HG02678 (cell line): ENCODE measurements around the gene SPI1.
"Not testable (repeated sequence)": the region's sequence is repeated elsewhere in the genome, so short reads cannot be mapped to it uniquely, and the experiment has no call there.

Experiments used
- ATAC-seq: cut with Tn5 transposase; IDR thresholded peaks from one replicate; pipeline ENCODE4 v1.9.1; 2021; ENCODE audit warnings: mild to moderate bottlenecking, moderate library complexity; ENCODE audit not compliant: unreplicated experiment

The SPI1 gene

DNA sequence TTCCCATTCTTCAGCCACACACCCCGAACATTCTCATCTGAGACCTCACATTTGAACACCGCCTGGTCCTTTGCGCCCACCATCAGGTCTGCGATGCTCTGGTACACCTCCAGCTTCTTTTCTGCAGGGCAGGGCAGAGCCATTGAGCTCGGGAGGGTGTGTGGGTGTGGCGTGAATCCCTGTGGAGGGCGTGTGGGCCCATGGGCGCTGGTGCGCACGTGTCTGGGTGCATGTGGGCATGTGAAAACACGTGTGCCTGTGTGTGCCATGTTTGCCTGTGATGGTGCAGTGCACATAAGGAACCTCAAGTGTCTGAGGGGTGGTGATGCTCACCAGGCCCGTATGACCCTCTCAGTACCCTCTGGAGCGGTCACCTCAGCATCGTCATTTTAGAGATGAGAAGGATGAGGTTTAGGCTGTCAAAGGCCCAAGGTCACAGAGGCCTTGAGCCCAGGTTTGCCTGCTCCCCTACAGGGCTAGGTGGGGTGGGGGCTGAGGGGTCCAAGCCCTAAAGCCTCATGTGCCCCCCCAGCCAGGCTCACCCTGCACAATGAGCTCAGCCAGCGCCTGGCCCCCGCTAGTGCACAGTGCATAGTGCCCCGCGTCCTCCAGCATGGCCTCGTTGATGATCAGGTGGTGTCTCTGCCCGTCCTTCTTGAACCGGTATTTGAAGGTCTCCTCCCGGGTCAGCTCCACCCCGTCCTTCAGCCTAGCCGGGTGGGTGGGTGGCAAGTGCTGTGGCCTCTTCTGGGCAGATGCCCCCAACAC lies 36.1 kb downstream of the SPI1 start:
- ATAC-seq: no peak

DNA sequence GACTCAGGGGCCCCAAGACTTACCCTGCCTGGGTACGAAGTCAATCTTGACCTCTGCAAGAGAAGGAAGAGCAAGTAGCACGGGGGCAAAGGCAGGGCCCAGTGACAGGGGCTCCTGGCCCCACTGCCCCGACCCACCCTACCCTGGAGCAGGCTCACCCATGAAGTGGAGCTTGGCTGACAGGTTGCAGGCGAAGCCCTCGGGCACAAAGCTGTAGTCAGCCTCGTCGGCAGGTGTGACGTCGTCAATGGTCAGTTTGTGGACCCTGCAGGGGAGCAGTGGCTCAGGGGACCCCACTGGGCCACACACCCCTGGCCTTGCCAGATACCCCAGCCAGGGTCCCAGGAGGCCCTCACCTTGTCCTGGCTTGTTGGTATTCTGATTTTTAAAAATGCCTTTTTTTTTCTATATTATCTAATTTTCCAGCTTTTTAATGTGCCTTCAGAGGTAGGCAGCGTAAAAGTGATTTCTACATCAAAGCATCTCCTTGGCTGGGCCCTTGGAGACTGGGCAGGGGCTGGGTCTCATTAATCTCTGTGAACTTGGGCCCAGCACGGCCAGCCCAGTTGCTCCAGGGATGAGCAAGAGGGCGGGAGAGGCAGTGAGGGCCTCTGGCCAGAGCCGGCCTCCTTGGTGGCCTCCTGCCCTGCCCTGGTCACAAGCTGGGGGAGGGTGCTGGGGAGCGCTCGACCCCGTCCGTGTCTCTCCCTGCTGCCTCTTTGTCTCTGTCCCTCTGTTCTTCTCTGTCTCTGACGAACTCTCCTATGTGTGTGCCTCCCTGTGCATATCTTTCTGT lies 37.2 kb downstream of the SPI1 start:
- ATAC-seq: no peak

DNA sequence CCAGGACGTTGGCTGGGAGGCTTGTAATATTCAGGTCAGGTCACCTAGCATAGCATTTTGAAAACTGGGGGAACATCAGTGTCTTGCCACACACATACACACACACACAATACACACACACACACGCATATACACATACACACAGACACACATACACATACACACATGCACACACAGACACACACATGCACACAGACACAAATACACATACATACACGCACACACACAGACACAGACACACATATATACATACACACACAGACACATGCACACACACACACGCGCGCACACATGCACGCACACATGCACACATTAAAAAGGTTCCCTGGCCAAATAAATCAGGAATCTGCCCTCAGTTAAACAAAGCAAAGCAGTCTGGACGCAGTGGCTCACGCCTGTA lies 38.3 kb downstream of the SPI1 start:
- ATAC-seq: no peak

DNA sequence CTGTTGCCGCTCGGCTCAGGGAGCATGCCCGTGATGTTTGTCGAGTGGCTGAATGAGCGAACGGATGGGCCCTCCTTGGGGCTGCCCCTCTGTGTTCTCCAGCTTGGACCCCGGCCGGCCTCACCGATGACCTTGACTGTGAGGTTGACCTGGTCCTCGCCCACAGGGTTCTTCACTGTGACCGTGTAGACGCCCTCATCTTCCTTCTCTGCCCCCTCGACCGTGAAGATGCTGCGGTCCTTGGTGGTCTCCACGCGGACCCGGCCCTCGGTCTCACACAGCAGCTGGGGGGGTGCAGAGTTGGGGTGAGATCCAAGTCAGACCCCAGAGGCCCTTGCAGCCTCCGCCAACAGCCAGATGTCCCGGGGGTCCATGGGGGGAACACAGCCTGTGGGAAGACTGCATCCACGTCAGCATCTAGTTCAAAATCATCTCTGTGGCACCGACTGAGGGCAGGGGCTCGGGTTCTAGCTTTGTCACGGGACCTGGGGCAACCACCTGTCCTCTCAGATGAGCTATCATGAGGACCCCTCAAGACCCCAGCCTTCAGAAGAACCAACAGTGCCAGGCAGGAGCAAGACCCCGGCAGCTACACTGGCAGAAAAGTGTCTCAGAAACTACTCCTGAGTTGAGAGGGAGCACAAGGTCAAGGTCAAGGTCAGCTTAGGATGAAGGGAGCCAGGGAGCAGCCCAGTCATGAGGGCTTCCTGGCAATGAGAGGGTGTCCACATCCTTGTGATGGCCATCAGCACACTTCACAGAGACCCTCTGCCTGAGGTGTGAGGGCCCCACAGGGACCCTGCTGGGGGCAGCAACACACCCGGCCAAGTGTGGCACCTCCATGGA lies 39.7 kb downstream of the SPI1 start:
- no peak for ATAC-seq

DNA sequence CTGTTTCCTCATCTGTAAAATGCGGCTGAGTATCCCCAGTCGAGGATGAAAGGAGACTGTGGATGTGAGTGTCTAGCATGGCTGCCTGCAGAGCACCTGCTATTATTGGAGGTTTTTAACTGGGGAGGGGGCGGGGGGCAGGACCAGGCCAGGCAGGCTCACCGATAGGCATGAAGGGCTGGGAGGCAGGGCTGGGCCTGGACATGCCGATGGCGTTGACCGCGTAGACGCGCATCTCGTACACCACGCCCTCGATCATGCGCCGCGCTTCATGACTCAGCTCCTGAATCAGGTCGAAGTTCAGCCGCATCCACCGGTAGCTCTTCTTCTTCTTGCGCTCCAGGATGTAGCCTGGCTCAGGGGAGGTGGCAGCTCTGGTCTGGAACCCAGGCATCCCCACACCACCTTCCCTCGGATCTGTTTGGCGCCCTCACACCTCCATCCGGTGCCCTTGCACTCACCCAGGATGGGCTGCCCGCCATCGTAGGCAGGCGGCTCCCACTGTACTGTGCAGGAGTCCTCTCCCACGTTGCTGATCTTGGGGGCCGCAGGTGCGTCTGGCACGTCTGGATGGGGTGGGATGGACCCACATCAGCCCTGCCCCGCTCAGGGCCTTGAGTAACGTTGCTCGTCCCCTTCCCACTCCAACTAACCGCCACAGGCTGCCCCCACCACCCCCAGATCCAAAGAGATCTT lies 41.0 kb downstream of the SPI1 start:
- ATAC-seq: no peak

DNA sequence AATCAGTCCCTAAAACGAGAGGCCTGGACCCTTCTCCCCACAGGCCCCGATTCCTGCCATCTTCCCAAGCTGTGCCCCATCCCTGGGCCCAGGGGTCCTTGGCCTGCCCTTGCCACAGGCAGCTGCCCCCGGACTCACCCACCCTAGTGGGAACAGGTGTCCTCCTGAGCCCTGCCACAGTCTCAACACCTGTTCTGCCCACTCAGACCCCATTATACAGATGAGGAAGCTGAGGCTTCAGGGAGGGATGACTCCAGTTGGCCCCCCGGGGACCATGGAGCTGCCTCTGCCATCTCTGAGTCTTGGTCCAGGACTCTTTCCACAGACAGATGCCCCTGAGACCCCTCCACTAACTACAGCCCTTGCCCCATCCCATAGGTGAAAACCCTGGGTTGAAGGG lies 41.8 kb downstream of the SPI1 start:
- no peak for ATAC-seq

DNA sequence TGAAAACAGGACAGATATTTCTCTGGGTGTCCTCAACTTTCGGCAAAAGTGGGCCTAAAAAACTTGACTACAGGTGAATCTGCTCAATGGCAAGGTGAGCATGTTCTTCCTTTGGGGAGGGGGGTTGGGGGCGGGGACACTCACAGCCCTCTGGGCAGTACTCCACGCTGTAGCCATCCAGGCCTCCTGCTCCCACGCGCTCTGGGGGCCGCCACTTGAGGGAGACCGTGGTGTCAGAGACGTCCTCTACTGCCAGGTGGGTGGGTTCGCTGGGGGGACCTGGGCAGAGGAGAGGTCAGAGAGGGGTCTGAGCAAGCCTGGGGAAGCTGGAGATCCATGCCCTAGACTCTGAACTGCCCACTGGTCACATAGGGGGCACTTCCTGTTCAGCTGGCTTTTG lies 42.6 kb downstream of the SPI1 start:
- no peak for ATAC-seq

DNA sequence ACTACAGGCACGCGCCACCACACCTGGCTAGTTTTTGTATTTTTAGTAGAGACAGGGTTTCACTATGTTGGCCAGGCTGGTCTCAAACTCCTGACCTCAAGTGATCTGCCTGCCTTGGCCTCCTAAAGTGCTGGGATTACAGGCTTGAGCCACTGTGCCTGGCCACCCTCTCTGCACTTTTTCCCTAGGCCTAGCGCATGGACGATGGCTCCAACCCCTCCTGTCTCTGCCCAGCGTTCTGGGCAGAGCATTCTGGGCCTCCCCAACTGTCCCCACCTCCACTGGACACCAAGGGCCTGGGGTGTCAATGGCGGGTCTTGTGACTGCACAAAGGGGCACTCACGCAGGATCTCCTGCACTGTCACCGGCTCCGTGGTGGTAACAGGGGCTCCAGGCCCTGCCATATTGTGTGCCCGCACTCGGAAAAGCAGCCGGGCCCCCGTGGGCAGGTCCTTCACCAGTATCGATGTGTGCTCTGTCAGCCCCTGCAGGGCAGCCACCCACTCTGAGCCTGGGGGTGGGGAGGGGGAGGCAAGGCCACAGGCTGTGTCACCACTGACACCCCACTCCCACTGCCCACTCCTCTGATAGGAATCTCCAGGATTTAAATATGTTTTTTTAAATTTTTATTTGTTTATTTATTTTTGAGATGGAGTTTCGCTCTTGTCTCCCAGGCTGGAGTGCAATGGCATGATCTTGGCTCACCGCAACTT lies 43.5 kb downstream of the SPI1 start:
- not testable (repeated sequence) for ATAC-seq

DNA sequence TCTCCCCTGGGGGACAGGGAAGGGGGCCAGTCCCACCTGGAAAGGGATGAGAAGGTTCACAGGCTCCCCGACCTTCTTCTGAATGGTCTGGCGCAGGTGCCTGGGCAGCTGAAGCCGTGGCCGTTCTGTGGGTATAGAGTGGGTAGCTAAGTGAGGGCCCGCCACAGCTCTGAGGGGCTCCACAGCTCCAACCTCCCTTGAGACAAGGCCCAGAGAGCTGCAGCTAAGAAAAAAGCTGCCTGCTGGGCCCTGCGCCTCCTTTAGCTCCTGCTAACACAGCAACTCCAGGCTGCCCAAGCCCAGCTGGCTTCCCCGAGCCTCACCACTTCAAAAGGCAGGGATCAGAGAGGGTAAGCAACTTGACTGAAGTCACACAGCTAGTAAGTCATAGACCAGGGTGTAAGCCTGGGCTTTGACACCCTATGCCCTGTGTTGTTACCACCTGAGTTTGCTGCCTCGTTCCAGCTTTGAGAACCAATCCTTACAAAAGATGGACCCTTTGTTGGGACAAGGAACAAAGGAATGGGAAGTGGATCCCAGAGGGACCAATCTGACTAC lies 44.4 kb downstream of the SPI1 start:
- ATAC-seq: no peak

DNA sequence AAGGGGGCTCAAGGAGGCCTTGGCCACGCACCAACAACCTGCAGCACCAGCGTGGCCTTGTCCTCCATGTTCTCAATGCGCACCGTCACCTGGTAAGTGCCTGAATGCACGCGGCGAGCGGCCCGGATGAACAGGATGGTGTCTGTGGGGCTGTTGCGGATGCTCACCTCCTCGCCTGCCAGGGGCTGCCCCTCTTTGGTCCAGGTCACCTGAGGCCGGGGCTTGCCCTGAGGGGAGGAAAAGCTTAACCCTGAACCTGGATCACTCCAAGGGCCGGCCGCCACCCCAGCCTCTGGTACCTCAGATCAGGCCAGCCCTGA lies 44.9 kb downstream of the SPI1 start:
- no peak for ATAC-seq

DNA sequence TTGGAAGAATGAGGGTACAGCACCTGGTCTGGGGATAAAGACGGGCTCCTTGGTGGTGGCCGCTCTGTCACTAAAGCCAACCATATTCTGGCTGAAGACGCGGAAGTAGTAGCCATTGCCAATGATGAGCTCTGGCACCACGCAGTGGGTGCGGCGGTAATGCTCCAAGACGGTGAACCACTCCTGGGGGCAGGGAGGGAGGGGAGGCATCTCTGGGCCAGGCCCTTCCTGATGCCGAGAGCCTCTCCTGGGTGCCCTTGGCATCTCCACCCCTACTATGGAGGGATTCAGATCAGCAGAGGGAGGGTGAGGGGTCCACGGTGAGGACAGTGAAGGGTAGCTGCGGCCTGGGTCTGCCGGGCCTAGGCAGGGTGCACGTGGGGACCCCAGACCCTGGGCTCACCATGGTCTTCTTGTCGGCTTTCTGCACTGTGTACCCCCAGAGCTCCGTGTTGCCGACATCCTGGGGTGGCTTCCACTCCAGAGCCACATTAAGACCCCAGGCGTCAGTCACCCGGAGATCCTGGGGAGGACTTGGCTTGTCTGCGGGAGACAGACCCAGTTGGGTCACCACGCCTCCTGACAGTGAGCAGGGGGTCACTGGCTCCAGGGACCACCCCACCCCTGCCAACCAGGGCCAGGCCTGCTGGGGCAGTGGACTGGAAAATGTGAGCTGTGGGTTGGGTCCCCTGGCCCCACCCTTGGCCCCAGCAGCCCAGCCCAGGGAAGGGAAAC lies 45.4 kb downstream of the SPI1 start:
- ATAC-seq: no peak

DNA sequence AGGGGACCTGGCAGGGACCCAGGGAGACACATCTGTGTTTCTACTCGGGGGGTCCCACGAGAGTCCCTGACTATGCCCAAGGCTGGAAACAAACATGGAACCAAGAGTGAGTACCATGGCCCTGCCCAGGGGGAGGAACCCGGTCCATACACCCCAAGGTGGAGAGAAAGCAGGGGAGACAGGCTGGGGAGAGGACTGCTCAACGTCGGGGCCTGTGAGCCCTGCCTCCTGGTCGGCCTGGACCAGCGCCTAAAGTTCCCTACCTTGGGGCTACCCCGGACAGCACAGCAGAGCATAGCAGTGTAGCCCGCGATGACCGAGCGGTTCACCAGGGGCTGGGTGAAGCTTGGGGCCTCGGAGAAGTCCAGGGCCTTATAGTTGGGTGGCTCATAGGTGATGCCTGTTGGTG lies 46.0 kb downstream of the SPI1 start:
- ATAC-seq: no peak

DNA sequence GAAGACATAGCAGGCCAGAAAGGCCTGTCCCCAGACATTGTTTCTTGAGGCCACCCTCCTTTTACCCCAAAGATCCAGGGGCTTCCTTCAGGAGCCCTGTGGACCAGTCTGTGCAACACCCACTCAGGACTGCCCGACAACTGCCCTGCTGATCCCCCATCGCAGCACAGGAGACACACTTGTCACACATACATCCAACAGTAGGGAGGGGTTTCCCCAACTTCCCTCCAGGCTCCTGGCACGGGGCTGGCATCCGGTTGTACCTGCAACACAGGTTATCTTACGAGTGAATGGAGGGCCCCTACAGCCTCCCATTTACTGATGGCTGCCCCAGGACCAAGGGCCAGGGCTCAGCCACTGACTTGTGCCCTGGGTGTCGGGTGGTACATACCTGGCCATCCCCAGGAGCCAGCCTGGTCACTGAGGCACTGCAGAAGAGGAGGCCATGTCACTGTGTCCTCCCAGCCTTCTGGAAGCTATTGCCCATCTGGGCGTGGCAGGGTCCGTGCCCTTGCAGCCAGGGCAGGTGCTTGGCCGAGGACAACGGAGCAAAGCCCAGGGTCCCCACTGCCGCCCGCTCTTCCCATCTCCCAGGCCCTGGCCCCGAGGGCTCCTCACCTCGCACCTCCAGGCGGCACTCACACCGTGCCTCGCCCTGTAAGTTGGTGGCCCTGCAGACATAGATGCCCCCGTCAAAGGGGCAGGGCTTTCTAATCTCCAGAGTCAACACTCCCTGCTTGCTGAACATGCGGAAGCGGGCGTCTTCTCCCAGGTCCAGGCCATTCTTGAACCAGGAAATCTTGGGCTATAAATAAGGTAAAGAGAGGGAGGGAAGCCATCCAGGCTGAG lies 46.7 kb downstream of the SPI1 start:
- ATAC-seq: no peak

DNA sequence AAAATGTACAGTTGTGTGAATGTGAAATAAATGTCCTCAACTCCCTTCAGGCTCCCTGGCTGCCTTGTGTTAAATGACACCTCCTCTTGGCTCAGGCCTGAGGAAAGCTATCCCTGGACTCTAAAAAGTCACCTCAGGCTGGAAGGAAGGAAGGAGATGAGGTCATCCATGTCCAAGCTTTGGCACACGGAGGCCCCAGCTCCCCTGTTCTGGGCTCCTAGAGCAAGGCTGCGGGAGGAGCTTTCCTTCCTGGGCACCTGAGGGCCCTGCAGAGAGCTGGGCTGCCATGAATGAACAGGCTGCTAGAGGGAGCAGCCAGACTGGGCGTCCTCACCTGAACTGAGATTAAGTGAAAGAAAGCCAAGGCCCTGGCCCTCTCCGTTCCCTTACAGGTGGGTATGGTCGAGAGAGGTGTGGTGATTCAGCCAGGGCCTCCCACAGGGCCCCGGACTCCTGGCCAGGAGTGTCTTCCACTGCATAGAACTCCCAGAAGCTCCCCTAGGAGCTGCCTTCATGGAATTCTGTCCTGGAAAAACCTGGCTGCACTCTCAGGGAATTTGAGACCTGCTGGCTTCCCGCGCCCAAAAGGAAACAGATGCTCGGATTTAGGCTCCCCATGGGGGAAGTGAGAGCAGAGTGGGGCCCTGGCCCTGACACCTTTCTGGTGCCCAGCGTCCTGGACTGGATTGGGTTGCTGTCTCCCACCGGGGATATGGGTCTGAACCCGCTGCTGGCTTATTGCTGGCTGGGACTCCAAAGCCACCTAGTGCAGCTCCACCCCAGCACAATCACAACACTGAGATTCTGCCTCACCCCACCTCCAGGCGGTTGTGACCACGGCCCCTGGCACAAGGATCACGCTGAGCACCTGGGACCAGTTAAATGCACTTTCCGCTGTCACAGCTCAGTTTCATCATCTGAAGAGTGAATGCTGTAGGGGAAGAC lies 48.1 kb downstream of the SPI1 start:
- no peak for ATAC-seq

DNA sequence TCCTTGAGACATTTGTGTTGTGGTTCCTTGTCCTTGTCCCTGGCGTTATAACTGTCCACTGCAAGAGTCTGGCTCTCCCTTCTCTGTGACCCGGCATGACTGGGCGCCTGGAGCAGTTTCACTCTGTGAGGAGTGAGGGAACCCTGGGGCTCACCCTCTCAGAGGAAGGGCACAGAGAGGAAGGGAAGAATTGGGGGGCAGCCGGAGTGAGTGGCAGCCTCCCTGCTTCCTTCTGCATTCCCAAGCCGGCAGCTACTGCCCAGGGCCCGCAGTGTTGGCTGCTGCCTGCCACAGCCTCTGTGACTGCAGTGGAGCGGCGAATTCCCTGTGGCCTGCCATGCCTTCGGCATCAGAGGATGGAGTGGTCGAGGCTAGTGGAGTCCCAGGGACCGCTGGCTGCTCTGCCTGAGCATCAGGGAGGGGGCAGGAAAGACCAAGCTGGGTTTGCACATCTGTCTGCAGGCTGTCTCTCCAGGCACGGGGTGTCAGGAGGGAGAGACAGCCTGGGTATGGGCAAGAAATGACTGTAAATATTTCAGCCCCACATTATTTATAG lies 48.8 kb downstream of the SPI1 start:
- ATAC-seq: no peak

DNA sequence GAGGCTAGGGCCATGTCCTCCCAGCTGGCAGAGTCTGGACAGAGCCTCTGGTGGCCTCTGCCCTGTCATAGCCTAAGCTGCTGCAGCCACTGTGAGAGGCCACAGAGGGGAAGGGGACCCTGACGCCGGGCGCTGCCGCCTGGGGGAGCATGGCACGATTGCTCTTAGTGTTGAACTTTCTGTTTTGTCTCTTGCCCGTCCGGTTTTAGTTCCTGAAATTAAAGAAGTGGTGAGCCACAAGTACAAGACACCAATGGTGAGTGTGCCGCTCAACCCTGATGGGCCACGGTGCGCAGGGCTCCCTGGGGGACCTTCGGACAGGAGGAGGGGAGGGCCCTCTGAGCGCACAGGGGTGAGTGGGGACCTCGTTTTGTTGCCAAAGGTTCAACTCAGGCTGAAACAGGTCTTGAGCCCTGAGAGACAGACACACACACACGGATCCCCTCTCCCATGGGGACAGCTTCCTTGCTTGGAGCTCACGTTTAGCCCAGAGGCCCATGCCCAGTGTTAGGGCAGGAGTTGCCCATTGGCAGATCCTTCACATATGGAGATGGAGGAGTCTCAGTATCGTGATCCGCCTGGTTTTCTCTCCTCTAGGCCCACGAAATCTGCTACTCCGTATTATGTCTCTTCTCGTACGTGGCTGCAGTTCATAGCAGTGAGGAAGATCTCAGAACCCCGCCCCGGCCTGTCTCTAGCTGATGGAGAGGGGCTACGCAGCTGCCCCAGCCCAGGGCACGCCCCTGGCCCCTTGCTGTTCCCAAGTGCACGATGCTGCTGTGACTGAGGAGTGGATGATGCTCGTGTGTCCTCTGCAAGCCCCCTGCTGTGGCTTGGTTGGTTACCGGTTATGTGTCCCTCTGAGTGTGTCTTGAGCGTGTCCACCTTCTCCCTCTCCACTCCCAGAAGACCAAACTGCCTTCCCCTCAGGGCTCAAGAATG lies 49.6 kb downstream of the SPI1 start:
- peak; percentile 75 for ATAC-seq
